Nephron progenitor cell (in vitro differentiated cells): ENCODE measurements around the gene LRP6.

Experiments used
- DNase-seq: peaks from one replicate; pipeline ENCODE4 v3.0.0; 2021
- H3K27ac Mint-ChIP-seq: 2 replicates; pipeline ENCODE4 v1.8.0; 2021; ENCODE audit warnings: mild to moderate bottlenecking, moderate library complexity, mixed read lengths
- H3K27me3 Mint-ChIP-seq: 2 replicates; pipeline ENCODE4 v1.8.0; 2021; ENCODE audit warnings: mild to moderate bottlenecking, low read depth, mixed read lengths; ENCODE audit not compliant: poor library complexity
- H3K36me3 Mint-ChIP-seq: 2 replicates; pipeline ENCODE4 v1.8.0; 2021; ENCODE audit warnings: low read depth, mixed read lengths
- H3K4me1 Mint-ChIP-seq: 2 replicates; pipeline ENCODE4 v1.8.0; 2021; ENCODE audit warnings: mixed read lengths
- H3K4me3 Mint-ChIP-seq: 2 replicates; pipeline ENCODE4 v1.8.0; 2021; ENCODE audit warnings: mild to moderate bottlenecking, moderate library complexity, mixed read lengths
- H3K9me3 Mint-ChIP-seq: 2 replicates; pipeline ENCODE4 v1.8.0; 2021; ENCODE audit warnings: mild to moderate bottlenecking, moderate library complexity, mixed read lengths
- CTCF ChIP-seq: fragments of 200-600 bp; sonication (generic); IDR thresholded peaks from 2 replicates; pipeline ENCODE4 v1.5.0; 2021; ENCODE audit warnings: antibody characterized with exemption

The LRP6 gene

DNA sequence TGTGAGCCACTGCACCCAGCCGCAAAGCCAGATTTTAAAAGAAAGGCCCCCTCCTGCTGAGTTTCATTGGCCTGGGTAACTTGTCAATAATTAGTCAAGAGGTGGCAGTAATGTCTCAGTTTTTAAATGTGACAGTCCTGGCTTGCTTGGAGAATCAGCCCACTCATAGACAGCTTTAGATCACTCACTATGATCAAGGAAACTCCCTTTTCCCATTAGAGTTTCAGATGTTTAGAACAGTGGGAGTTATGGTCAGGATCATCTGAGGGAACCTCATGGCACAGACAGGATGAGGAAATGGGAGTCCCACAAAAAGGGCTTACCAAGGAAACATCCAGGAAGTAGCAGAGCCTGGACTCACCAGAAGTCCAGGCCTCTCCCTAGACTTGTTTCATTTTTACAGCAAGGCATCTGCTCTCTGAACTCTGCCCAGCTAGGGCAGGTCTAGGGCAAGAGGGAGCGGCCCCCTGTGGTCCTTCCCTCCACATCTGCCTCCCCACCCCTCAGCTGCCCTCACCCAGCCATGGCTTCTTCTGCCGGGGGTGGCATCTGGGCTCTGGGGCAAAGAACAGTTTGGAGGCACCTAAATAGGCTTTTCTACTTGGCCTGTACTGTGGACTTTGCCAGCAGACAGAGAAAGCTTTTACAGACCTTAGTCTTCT is 184.9 kb downstream of the LRP6 start:
- H3K36me3 Mint-ChIP-seq: no peaks in the 10 kb centered on the region
- no peaks in the 10 kb centered on the region for H3K27me3 Mint-ChIP-seq
- no peak overlapping the region for H3K4me3 Mint-ChIP-seq
- H3K27ac Mint-ChIP-seq: no peak overlapping the region
- no peaks in the 10 kb centered on the region for H3K9me3 Mint-ChIP-seq
- DNase-seq: no peak
- no peak for TF ChIP-seq CTCF
- H3K4me1 Mint-ChIP-seq: peaks cover 19% of the 10 kb centered on the region

- H3K27ac Mint-ChIP-seq: peak overlapping the region; percentile 20
- no peak for DNase-seq
- no peaks in the 10 kb centered on the region for H3K36me3 Mint-ChIP-seq
- peaks cover 20% of the 10 kb centered on the region for H3K4me1 Mint-ChIP-seq
- peaks cover 4% of the 10 kb centered on the region for H3K27me3 Mint-ChIP-seq
- H3K4me3 Mint-ChIP-seq: no peak overlapping the region
- H3K9me3 Mint-ChIP-seq: no peaks in the 10 kb centered on the region
- no peak for TF ChIP-seq CTCF
Measured at GRCh38 chr12:12079291-12079690, 187.6 kb downstream of the LRP6 start.

GRCh38 chr12:12072064-12072760 is 194.6 kb downstream of the LRP6 start:
- H3K4me3 Mint-ChIP-seq: no peak overlapping the region
- H3K9me3 Mint-ChIP-seq: no peaks in the 10 kb centered on the region
- H3K27ac Mint-ChIP-seq: peak overlapping the region; percentile 16
- no peak for DNase-seq
- H3K27me3 Mint-ChIP-seq: peaks cover 7% of the 10 kb centered on the region
- no peak for TF ChIP-seq CTCF
- peaks cover 23% of the 10 kb centered on the region for H3K4me1 Mint-ChIP-seq
- H3K36me3 Mint-ChIP-seq: no peaks in the 10 kb centered on the region

- H3K27ac Mint-ChIP-seq: no peak within 1 kb of the TSS
- H3K9me3 Mint-ChIP-seq: no peaks in the 10 kb centered on the region
- TF ChIP-seq CTCF: no peak
- peaks cover 19% of the 10 kb centered on the region for H3K4me1 Mint-ChIP-seq
- no peak for DNase-seq
- no peak within 1 kb of the TSS for H3K4me3 Mint-ChIP-seq
- H3K27me3 Mint-ChIP-seq: peaks cover 3% of the 10 kb centered on the region
- no peaks in the 10 kb centered on the region for H3K36me3 Mint-ChIP-seq
Measured at GRCh38 chr12:12070674-12071656, 195.9 kb downstream of the LRP6 start, which contains the start of gene BCL2L14. TSS of gene BCL2L14 (plus strand) at chr12:12070939. CDS start at chr12:12079306, 8,367 bp downstream.

- no peak for DNase-seq
- H3K4me3 Mint-ChIP-seq: no peak overlapping the region
- H3K36me3 Mint-ChIP-seq: no peaks in the 10 kb centered on the region
- H3K4me1 Mint-ChIP-seq: peaks cover 14% of the 10 kb centered on the region
- no peaks in the 10 kb centered on the region for H3K9me3 Mint-ChIP-seq
- H3K27me3 Mint-ChIP-seq: peaks cover 3% of the 10 kb centered on the region
- no peak overlapping the region for H3K27ac Mint-ChIP-seq
- no peak for TF ChIP-seq CTCF
Measured at GRCh38 chr12:12069821-12070548, 196.9 kb downstream of the LRP6 start.
